Superior temporal gyrus (tissue), 1 donor: ENCODE measurements around the gene SYNE2.

Source experiments
- DNase-seq: peaks from one replicate; pipeline ENCODE4 v3.0.0-alpha.2; 2016; ENCODE audit errors: extremely low spot score

SYNE2 gene

DNA sequence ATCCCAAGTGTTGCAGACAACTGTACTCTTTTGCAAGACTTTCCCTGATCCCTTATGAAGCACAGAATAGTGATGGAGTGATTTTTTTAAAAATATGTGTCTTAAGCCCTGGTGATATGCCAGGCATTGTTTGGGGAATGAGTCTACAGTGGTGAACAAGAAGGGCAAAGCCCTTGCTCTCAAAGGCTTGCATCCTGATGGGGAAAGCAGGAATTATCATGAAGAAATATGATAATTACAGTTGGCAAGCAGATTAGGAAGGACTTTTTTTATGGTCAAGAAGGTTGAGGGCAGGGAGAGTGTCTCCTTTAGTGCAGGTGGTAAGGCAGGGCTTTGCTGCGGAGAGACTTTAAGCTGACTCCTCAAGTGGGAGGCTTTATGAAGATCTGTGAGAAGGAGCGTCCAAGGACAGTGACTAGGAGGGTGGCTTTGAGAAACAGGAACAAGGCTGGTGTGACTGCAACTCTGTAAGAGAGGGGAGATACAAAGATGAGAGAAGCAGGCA lies 100.2 kb downstream of the SYNE2 start:
- no peak for DNase-seq

DNA sequence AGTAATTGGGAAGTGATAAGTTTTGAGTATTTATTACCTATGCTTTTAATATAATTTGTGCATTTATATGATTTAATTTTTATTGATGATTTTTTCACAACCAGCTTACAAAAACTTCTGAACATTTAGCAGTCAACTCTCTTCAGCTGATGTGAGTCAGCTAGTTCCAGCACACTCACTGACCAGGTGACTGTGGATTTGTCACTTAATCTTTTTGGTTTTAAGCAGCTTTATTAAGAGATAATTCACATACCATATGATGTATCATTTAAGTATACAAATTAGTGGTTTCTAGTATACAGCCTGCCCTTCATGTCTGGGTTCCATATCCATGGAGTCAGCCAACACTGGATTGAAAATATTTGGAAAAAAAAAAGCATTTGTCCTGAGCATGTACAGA lies 103.5 kb downstream of the SYNE2 start:
- no peak for DNase-seq

DNA sequence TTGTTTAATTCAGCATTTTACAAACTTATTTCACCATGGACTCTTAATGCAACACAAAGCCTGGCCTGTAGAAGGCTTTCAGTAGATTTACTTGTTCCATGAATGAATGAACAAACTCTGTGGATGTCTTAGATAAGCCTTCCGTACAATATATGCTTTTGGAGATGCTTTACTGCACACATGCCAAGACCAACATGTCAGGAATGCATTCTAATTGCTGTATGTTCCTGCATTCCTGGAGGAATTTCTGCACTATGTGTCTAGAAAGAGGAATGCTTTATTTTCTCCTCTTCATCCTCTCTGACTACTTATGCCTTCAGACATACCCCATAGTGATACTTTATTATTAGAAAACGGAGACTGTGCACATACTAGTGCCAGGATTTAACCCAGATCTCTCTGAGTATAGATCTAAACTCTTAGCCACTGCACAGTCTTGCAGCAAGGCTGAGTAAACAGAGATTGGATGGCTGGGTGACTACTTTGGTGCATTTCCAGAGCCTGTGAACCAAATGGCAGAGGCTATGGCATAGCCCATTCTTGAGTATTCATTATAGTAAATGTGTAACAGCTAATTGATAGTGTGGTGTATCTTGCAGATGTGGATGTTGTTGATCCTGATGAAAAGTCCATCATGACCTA lies 108.2 kb downstream of the SYNE2 start:
- no peak for DNase-seq

DNA sequence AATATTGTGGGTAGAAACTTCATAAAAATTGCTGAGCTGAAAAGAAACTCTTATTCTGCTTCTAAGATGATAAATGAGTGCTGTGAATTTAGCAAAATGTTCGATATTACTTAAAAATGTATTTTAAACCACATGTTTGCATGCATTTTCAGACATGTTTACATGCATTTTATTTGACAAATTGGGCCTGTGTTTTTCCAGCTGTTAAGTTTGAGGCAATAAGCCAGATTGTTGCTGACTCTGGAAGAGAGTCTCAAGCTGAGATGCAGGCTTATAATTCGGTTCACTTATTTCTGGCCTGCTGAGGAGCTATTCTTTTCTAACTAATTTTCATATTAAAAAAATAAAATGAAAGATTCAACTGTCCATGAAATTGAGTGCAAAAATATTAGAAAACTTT lies 110.1 kb downstream of the SYNE2 start:
- no peak for DNase-seq

DNA sequence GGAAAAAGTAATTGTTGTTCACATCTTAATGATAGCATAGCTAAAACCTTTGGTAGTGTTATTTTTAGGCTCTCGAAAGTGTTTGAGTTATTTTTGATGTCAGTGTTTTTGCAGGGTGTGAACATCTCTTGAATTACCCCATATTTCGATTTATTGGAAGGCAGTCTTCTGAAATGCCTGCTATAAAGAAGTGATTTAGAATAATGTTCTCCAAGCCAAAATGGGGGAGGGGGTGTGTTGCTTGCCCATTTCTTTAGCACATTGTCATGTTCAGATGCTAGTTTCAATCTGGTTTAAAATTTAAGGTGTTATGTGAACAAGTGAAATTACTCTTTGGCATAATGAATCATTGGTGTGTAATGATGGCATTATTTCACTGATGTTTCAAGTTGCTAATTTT lies 110.6 kb downstream of the SYNE2 start:
- no peak for DNase-seq

DNA sequence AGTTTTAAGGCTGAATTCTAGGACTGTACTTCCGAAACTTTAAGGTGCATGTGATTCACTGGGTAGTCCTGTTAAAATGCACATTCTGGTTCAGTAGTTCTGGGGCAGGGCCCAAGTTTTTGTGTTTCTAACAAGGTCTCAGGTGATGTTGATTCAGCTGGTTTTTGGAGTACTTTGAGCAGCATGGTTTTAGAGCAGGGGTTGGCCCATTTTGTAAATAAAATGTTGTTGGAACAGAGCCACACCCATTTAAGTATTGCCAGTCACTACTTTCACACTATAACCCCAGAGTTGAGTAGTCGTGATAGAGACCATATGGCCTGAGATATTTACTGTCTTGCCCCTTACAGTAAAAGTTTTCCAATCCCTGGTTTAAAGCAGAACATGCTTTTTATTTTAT lies 111.3 kb downstream of the SYNE2 start:
- no peak for DNase-seq

DNA sequence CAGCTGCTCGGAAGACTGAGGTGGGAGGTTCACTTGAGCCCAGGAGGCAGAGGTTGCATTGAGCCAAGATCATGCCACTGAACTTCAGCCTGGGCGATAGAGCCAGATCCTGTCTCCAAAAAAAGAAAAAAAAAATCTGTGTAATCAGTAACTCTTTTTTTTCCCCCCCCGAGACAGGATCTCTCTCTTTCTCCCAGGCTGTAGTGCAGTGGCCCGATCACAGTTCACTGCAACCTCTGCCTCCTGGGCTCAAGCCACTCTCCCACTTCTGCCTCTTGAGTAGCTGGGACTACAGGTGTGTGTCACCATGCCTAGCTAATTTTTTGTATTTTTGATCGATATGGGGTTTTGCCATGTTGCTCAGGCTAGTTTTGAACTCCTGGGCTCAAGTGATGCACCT lies 113.6 kb downstream of the SYNE2 start:
- DNase-seq: no peak

DNA sequence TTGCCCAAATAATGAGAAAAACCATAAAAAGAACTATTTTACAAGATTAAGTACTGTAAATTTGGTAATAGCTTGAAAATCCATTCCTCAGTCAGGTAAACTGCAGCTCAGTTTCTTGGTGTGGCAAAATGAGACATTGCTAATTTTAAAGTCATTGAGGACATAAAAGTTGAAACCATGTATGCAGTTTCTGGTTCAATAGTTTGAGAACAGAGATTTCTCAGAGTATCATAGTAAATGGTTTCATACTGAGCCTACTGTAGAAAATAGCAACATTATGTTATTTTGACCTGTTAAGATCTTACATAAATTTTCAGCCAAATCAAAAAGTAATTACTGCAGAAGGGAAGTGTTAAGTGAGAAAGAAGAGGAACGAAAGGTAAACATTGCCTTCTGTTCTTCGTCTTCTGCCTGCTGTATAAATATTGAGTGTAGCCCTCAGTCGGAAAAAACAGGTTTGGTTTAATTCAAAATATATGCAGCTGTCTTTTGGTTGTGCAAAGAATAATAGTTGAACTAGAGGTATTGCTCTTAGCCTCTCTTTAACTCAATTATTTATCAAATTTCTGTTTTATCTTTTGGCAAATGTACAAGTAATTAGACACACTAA lies 119.6 kb downstream of the SYNE2 start:
- DNase-seq: no peak

DNA sequence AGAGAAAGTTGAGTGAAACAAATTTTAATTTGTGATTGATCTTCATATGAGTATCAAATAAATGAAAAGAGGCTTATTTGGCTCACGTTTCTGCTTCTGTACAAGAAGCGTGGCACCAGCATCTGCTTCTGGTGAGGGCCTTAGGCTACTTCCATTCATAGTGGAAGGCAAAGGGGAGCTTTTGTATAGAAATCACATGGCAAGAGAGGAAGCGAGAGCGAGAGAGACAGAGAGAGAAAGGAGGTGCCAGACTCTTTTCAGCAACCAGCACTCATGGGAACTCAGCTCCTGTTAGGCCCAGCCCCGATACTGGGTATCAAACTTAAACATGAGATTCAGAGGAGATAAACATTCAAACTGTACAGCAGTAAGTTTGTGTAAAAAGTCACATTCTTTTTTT lies 121.4 kb downstream of the SYNE2 start:
- DNase-seq: no peak

DNA sequence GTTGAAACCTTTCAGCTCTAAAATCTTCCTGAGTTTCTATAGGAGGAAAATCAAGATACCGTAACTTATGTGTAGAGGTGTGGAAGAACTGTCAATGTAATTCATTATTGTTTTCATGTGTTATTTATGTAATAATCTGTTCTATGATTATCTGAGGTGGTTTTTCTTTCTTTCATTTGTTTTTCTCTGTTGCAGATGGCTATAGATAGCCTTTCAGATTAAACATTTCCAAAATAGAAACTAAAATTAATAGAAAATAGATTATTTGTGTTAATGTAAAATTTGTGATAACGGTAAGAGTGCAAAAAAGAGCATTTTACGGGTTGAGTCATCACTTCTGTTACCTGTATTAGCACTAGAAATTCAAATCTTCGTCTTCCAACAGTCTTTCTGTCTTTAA lies 128.8 kb downstream of the SYNE2 start:
- DNase-seq: no peak

DNA sequence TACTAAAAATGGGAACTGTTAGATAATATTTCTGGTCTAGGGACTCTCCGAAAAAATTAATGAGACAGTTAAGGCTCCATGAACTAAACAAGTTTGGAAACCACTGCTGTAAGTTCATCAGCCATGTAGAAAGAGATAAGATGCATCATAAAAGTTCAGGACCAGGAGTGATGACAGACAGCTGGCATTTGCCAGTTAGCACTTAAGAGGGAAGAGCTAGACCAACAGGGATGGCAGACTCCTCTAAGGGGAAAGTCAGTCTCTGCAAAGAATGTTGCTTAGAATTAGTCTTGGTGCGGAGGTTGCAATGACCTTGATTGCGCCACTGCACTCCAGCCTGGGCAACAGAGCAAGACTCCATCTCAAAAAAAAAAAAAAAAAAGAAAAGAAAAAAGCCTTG lies 129.4 kb downstream of the SYNE2 start:
- no peak for DNase-seq

DNA sequence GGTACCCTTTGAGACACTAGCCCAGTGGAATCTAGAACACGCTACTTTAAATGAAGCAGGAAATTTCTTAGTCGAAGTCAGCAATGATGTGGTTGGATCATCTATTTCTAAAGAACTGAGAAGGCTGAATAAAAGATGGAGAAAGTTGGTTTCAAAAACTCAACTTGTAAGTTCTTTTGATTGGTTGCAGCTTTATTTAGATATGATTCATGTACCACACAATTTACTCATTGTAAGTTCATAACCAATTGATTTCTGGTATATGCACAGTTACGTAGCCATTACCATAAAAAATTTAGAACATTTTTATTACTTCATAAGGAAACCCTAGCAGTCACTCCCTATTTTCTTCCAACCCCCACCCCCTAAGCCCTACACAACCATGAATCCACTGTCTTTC lies 129.8 kb downstream of the SYNE2 start:
- DNase-seq: no peak

DNA sequence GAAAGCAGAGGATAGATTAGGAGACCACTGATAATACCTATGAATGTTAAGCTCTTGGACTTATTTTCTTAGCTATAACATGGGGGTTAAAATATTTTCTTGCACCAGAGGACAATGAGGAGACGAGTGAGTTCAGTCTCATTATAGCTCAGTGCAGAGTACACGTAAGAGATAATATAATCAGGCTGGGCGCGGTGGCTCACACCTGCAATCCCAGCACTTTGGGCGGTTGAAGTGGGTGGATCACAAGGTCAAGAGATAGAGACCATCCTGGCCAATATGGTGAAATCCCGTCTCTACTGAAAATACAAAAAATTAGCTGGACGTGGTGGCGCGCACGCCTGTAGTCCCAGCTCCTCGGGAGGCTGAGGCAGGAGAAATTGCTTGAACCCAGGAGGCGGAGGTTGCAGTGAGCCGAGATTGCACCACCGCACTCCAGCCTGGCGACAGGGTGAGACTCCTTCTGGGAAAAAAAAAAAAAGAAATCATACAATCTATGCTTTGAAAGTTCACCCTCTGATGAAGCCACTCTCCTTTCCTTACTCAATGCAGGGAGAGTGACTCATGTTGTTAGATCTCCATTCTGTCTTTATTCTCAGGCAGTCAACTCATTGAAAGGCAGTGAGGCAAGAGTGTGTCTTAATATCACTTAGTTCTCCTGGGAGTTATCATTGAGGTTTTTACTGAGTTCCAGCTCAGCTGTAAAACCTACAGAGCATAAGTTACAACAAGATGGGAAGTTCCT lies 134.2 kb downstream of the SYNE2 start:
- DNase-seq: no peak

DNA sequence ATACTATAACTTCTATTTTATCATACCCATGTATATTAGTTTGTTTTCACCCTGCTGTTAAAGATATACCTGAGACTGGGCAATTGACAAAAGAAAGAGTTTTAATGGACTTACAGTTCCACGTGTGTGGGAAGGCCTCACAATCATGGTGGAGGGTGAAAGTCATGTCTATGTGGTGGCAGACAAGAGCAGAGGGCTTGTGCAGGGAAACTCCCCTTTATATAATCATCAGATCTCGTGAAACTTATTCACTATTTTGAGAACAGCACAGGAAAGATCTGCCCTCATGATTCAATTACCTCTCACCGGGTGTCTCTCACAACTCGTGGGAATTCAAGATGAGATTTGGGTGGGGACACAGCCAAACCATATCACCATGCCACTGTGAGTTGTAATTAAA lies 135.8 kb downstream of the SYNE2 start:
- DNase-seq: no peak

DNA sequence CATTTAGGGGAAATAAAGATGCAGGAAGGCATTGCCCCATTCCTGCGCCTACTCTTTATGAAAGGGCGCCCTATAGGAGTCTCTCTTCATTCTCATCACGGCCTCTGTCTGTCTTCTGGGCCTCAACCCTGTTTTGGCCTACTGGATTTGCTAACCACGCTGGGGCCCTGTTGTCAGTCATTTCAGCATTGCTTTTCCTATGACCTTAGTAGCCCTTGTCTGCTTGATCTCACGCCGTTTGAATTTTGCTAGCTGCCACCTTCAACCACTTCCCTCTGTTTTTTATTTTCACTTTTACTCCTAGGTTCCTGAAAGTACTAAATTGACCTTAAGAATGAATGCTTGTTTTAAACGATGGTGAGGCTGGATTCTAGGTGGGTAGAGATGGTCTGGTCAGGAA lies 139.0 kb downstream of the SYNE2 start:
- no peak for DNase-seq

DNA sequence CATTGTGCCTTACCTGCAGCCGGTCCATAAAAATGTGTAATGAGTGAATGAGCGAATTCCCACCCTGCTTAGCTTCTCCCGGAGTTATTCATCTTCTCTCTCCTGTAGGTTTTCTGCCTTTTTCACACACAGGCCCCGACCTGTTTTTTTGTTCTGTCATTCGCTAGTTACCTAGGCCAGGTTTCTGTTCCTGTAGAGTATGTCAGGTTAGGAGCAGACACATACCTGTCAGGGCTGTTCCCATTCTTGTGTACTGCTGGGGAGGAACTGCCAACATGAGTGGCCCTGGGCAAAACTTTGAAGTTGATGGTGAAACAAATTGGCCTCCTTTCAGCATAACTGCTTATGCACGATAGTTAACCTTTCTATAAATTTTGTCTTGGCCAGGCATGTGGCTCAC lies 140.1 kb downstream of the SYNE2 start:
- no peak for DNase-seq

DNA sequence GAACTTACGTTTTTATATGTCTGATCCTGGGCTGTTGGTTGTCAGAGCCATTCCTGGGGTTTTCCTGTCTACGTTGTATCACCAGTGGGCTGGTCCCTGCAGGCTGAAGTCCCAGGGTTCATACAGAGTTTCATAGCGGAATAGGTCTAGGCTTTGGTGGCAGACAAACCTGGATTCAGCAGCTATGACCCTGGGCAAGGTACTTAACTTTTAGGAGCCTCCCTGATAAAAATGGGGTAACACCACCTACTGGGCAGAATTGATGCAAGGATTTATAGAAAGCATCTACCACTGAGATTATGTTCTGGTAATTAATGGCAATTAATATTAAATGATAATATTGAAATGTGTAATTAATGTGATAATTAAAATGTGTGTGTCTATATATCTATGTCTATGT lies 141.2 kb downstream of the SYNE2 start:
- DNase-seq: no peak

DNA sequence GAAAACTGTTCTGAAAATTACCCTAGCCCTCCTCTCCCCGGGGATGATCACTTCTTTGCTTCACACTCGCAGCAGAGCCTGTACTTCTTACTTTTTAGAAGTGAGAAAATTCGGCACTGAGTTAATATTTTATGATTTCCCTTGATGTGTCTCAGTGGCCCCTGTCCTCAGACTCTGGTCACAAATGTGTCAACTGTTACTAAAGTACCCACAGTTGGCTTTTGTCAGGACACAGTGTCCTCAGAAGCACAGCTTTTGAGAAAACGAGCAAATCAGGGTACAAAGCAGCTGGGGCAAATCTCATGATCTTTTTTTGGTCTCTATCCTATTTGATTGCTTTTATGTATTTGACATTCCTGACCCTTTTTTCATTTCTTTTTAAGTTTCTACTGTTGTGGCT lies 142.5 kb downstream of the SYNE2 start:
- DNase-seq: no peak

DNA sequence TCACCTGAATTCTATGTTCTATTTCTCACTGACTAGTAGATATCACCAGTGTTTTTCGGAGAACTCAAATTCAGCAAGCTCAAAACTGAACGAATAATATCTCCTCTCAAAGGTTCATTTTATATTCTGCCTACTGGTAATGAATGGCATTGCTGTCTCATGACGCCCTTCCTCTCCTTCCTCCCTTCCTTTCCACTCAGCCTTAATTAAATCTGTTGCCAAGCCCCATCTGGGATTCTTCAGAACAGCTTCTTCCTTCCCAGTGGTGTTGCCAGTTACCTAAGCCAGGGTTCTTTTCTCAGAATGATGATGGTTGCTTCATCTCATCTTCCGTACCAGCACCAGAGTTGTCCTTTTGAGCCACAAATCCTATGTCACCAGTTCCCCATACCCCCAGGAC lies 143.2 kb downstream of the SYNE2 start:
- DNase-seq: no peak

DNA sequence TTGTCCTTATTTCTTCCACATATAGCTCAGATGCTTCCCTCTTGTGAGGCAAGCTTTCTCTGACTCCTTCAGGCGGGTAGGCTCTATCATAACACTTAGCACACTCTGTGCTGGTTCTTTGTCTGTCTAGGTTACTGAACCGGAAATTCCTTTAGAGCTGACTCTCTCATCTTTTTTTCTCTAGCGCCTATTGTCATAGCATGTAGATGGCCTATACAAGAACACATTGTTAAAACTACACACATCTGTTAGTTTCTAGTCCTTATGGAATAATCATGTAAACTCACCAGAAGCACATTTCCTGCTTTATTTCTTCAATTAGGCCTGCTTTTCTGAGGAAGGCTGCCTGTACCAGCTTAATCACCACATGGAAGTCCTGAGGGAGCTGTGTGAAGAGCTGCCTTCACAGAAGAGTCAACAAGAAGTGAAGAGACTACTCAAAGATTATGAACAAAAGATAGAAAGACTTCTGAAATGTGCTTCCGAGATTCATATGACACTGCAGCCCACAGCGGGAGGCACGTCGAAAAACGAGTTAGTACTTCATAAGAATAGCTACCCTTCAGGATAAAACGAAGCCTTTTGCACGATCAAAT lies 143.9 kb downstream of the SYNE2 start:
- no peak for DNase-seq

DNA sequence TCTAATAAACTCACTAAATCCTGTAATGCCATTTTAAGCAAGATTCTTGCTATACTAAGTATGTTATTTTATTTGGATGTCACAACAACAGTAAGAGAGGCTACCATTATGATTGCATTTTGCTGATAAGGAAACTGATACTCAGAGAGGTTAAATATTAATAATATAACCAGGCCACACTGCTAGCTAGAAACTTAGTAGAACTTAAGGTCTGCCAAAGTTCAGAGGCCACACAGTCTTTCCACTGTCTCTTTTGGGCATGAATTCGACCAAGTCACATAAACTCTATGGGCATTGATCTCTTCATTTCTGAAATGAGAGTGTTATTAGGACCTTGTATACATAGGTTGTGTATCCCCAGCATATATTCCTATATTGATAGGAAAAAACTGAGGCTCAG lies 147.9 kb downstream of the SYNE2 start:
- DNase-seq: no peak

DNA sequence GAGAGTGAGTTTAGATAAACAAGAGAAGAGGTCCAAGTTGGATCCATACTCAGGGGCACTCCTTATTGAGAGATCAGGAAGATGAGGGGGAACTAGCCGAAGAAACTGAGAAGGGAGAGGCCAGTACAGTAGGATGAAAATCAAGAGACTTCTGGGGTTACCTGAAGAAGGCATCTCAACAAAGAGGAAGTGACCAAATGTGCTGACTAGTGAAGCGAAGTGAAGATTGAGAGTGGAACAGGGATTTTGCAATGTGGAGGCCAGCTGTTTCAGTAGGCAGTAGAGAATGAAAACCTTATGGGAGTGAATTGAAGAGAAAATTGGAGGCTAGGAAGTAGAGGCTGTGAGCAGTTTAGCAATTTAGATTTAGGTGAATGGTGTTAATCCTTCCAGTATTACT lies 153.0 kb downstream of the SYNE2 start:
- DNase-seq: no peak

DNA sequence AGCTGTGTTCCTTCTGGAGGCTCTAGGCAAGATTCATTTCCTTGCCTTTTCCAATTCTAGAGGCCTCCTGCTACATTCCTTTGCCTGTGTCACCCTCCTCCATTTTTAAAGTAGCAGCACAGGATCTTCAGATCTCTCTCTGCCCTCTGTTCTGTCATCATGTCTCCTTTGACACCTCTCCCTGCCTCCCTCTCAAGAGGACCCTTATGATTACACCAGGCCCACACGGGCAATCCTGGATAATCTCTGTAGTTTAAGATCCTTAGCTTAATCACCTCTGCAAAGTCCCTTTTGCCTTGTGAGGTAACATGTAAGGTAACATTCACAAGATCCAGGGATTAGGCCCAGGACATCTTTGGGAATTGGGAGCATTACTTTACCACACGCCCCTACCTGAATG lies 155.2 kb downstream of the SYNE2 start:
- no peak for DNase-seq
